GM10248 (cell line): ENCODE measurements around the gene OCEL1.

Experiments used
- CTCF ChIA-PET: fragments of 300-600 bp; sonication (Branson Sonifier 250); formaldehyde crosslinking; extraction: SDS; loops from one replicate; lab custom pipeline; 2021; ENCODE audit warnings: antibody characterized with exemption; lab: Yijun Ruan, JAX
- POLR2A ChIA-PET: fragments of 350-650 bp; sonication (Branson Sonifier 250); formaldehyde crosslinking; extraction: SDS; loops from one replicate; lab custom pipeline; 2020; ENCODE audit warnings: antibody characterized with exemption; lab: Yijun Ruan, JAX
- DNase-seq: peaks from one replicate; pipeline ENCODE4 v3.0.0; 2012; ENCODE audit errors: extremely low spot score
- TF ChIP-seq, protein P1 (sequence below): IDR thresholded peaks from 2 replicates; pipeline ENCODE4 v1.5.1; 2012; ENCODE audit warnings: mild to moderate bottlenecking, low read depth; ENCODE audit errors: extremely low read depth, missing control alignments, control extremely low read depth

Gene OCEL1

DNA sequence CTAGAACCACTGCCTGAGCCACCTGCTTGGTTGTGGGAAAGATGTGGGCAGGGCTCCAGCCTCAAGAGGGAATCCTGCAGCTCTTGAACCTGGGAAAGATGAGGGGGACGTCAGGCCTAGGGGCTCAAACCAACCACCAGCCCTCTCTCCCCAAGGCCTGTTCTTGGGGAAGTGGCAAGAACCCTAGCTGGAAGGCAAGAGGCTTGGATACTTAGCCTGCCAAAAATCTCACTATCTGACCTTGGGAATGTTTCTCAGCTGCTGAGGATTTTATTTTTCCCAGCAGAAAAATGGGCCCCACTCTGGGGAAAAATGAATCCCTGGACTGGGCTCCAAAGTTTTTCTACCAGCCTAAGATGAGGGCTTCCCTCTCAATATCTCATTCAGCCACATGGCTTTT is 33.9 kb downstream of the OCEL1 start:
- TF ChIP-seq, protein P1, sequence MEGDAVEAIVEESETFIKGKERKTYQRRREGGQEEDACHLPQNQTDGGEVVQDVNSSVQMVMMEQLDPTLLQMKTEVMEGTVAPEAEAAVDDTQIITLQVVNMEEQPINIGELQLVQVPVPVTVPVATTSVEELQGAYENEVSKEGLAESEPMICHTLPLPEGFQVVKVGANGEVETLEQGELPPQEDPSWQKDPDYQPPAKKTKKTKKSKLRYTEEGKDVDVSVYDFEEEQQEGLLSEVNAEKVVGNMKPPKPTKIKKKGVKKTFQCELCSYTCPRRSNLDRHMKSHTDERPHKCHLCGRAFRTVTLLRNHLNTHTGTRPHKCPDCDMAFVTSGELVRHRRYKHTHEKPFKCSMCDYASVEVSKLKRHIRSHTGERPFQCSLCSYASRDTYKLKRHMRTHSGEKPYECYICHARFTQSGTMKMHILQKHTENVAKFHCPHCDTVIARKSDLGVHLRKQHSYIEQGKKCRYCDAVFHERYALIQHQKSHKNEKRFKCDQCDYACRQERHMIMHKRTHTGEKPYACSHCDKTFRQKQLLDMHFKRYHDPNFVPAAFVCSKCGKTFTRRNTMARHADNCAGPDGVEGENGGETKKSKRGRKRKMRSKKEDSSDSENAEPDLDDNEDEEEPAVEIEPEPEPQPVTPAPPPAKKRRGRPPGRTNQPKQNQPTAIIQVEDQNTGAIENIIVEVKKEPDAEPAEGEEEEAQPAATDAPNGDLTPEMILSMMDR, result no peak
- CTCF ChIA-PET, result interaction anchor here (0.6 to 5.2 kb wide), 27 partner anchors 9 to 206 kb away, joined by 3 to 55 read pairs (median 5); partner anchors contain the start of genes ANKLE1, CCDC194, MRPL34 and USE1
- POLR2A ChIA-PET, result interaction anchor here (1.1 kb wide), 1 partner anchor 1019 kb away, joined by 3 read pairs; no protein-coding TSS in a partner anchor
- no peak for DNase-seq

DNA sequence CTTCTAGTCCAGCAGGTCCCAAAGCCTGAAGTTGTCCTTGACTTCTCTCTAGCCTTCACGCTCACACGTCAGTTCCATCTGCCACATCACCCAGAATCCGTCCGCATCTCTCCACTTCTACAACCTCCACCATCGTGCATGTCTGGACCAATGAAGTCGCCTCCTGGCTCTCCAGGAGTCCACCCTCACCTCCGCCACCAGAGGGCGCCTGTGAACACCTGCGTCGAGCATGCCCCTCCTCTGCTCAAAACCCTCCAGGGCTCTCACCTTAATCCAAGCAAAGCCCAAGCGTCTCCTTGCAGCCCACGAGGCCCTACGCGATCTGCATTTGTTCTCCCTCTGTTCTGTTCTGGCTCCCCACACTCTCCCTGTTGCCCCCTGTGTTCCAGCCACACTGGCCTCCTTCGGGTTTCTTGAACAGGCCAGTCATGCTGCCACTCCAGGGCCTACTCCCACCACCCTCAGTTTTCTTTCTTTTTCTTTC is 34.9 kb downstream of the OCEL1 start:
- peak; percentile 94 for DNase-seq
- TF ChIP-seq, protein P1, result peak; percentile 92
- ChIA-PET POLR2A (interaction anchor here (0.7 to 1.1 kb wide), 2 partner anchors 13 to 1018 kb away, joined by 3 to 6 read pairs; no protein-coding TSS in a partner anchor), CTCF (interaction anchor here (0.6 to 5.2 kb wide), 26 partner anchors 10 to 205 kb away, joined by 3 to 55 read pairs (median 4); partner anchors contain the start of genes ANKLE1, CCDC194, MRPL34 and USE1)

GRCh38 chr19:17262557-17262956 is 36.5 kb downstream of the OCEL1 start:
- POLR2A ChIA-PET, result interaction anchor here (0.7 kb wide), 1 partner anchor 20 kb away, joined by 4 read pairs; no protein-coding TSS in a partner anchor
- TF ChIP-seq, protein P1, result no peak
- DNase-seq, result no peak
- CTCF ChIA-PET, result interaction anchor here (0.6 to 5.2 kb wide), 6 partner anchors 12 to 502 kb away, joined by 3 to 55 read pairs (median 4); partner anchors contain the start of gene ANKLE1

DNA sequence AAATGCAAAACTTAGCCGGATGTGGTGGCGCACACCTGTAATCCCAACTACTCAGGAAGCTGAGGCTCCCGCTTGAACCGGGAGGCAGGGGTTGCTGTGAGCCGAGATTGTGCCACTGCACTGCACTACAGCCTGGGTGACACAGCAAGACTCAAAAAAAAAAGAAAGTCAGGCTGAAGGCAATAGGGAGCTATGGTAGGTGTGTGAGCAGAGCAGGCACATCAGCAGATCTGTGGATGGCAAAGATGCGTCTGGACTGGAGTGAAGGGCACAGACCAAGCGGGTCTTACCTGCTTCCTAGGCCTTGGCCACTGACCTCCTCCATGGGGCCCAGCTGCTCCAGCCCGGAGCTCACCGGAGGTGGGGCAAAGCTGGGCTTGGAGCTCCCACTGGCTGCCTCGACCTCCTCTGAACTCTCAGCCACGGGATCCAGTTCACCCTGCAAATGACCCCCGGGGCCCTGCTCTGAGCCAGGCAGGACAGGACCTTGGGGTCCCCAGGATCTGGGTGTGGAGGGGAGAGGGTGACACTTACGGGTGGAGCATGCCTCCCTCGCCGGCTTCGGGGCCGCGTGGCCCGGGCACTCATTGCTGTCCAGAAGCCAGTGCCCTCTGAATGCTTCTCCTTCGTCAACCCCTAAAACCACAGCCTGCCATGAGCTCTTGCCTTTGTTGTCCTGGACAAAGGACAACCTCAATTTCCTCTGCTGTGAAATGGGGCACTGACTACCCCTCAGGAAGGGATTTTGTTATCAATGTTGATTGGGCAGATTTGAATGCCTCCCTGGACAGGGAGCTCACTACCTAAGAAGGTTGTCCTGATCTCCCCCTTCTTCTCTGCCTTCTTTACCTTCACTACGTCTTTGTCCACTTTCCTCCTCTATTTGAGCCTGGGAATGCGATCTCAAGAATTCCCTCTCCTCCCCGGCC is 38.0 kb downstream of the OCEL1 start:
- TF ChIP-seq, protein P1, result no peak
- no peak for DNase-seq
- CTCF ChIA-PET, result interaction anchor here (0.7 to 5.5 kb wide), 9 partner anchors 8 to 213 kb away, joined by 3 to 46 read pairs (median 3); partner anchors contain the start of gene ANKLE1
- POLR2A ChIA-PET, result no interaction called here

DNA sequence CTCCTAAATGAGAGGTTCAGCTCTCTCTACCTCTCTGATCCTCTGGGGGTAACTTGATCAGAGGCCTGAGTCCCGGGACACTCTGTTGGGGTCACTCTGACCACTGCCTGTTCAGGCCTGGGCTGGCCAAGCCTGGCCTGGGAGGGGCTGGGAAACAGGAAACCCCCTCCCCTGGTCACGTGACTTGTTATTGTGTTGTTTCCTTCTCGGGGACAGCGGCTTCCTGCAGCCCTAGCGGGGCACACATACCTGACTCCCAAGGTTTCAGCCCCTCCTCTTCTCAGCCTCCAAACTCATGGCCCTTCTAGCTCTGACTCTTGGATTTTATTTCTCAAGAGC is 38.6 kb downstream of the OCEL1 start, which contains the start of gene USHBP1:
TSS of gene USHBP1 (minus strand) at position 105 of the 339 bp plus-strand sequence. CDS start 446 bp downstream, outside the sequence.
- DNase-seq, result no peak
- TF ChIP-seq, protein P1, result no peak
- ChIA-PET CTCF (interaction anchor here (1.0 to 5.5 kb wide), 7 partner anchors 9 to 213 kb away, joined by 3 to 46 read pairs (median 5); partner anchors contain the start of gene ANKLE1), POLR2A (no interaction called here)

- TF ChIP-seq, protein P1, result no peak
- DNase-seq, result no peak
- CTCF ChIA-PET, result interaction anchor here (1.1 to 5.5 kb wide), 7 partner anchors 10 to 120 kb away, joined by 3 to 46 read pairs (median 4); partner anchors contain the start of genes ANKLE1 and DDA1
- POLR2A ChIA-PET, result interaction anchor here (0.9 to 1.4 kb wide), 3 partner anchors 10 to 51 kb away, joined by 3 to 5 read pairs (median 3); partner anchors contain the start of gene USE1
Measured at GRCh38 chr19:17266026-17266425, 40.0 kb downstream of the OCEL1 start.
